ENCODE measurements around the gene MBD6.

GRCh38 chr12:57526477-57527126 lies 4.0 kb downstream of the MBD6 start:
- TF ChIP-seq, protein P1, sequence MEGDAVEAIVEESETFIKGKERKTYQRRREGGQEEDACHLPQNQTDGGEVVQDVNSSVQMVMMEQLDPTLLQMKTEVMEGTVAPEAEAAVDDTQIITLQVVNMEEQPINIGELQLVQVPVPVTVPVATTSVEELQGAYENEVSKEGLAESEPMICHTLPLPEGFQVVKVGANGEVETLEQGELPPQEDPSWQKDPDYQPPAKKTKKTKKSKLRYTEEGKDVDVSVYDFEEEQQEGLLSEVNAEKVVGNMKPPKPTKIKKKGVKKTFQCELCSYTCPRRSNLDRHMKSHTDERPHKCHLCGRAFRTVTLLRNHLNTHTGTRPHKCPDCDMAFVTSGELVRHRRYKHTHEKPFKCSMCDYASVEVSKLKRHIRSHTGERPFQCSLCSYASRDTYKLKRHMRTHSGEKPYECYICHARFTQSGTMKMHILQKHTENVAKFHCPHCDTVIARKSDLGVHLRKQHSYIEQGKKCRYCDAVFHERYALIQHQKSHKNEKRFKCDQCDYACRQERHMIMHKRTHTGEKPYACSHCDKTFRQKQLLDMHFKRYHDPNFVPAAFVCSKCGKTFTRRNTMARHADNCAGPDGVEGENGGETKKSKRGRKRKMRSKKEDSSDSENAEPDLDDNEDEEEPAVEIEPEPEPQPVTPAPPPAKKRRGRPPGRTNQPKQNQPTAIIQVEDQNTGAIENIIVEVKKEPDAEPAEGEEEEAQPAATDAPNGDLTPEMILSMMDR (conservative IDR thresholded peaks at IDR 0.05): no peak
- TF ChIP-seq EZH2 (IDR thresholded peaks at IDR 0.05; ENCODE audit: low read depth): no peak
